ENCODE data around the gene HLF. TPM values are rescaled to one million over a fixed set of nuclear protein-coding genes. Genes with fewer than 3 reads are reported as not detected.

HLF gene
- total RNA-seq, 1 experiment from 2014 or later, result not detected

DNA sequence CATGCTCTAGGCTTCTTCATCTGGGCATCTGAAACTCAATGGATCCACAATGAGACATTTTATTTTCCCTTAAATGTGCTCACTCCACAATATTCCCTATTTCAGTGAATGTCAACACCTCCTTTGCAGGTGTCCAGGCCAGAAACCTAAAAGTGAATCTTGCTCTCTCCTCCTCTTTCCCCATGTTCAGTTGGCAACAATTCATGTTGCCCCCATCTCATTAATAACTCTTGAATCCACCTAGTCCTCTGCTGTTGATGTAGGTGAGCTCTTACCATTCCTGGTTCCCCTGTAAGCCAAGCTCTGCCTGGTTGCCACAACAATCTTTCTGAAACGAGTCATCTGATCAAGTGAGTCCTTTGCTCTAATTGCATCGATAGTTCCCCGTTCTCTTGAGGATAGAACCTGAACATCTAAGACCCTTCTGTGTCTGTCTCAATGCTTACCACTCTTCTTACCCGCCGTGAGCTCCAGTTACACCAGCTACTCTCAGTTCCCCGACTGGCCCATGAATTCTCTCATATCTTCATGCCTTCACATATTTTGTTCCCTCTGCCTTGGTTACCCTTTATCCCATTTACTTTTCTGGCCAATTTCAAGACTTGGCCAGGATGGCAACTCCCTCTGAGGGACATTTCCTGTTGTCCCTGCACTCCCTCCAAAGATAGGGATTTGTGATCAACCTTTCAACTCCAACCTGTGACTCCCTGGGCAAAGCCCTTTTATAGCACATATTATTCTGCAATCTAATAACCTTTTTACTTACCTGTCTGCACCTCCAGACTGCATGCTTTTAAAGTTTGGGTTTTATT, 35.9 kb downstream of the HLF start:
- Histone ChIP-seq H3K9me2 (ENCODE audit: insufficient read depth) (no peaks in the 10 kb centered on the region), H3K36me3 (ENCODE audit: low read depth) (no peaks in the 10 kb centered on the region), H3K4me2 (no peak overlapping the region), H3K4me1 (replicated peaks; ENCODE audit: insufficient read depth) (no peaks in the 10 kb centered on the region), H4K20me1 (ENCODE audit: insufficient read depth) (no peaks in the 10 kb centered on the region), H3K4me3 (no peak overlapping the region), H3F3A (ENCODE audit: insufficient read depth, low read depth) (no peaks in the 10 kb centered on the region), H3K27ac (no peak overlapping the region), H2AFZ (no peak overlapping the region), H3K9me3 (ENCODE audit: insufficient read depth, low read depth) (no peaks in the 10 kb centered on the region; the same call in 1 of the 2 replicates), H3K79me2 (ENCODE audit: low read depth) (no peaks in the 10 kb centered on the region), H3K27me3 (ENCODE audit: insufficient read depth, low read depth) (peaks cover 10% of the 10 kb centered on the region; the same call in 1 of the 2 replicates)
- ChIA-PET CTCF (no interaction called here), POLR2A (ENCODE audit: unreplicated experiment) (no interaction called here)
- no peak for DNase-seq
- TF ChIP-seq CTCF (conservative IDR thresholded peaks at IDR 0.05), result no peak
- no peak for TF ChIP-seq EZH2 (IDR thresholded peaks at IDR 0.05; ENCODE audit: low read depth)
- no TSS peak for BruUV-seq (replicated peaks)
- intact Hi-C loops (cut with micrococcal nuclease; ENCODE audit: unreplicated experiment), result no loop called here

DNA sequence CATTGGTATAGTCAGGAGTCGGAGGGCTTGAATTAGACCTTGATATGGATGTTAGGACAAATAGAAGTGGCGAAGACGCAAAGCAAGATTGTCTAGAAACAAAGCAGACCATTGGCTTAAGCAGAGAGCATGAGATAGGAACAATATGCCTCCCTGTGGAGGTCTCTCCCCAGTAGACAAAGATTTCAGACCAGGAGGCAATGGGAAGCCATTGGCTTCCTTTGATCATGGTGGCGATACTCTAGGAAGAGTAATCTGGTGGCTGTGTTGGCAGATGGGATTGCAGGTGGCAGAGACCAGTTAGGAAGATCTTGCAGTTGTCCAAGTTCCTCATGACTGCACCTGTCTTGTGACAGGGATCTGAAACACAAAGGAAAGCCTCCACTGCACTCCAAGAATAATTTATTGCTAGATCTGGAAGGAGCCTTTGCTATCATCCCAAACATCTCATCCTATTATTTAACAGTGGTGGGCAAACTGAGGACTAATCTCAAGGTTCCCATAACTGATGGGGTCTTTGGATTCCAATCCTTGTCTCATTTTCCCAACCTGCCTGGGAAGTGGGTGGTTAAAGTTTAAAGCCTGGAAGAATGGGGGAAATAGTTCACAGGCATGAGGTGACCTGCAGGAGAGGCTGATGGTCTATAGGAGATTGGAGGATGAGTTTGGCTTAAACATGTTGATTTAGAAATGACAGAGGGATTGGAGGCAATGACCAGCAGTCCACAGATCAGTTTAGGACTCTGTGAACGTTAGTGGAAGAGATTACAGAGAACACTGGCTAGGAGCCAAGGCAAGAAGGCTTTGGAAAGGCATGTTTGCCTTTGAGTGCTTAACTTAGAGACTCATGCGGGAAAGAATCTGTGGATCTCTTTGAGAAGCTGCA, 37.0 kb downstream of the HLF start:
- Histone ChIP-seq H3F3A (ENCODE audit: insufficient read depth, low read depth) (no peaks in the 10 kb centered on the region), H3K36me3 (ENCODE audit: low read depth) (no peaks in the 10 kb centered on the region), H3K9me2 (ENCODE audit: insufficient read depth) (no peaks in the 10 kb centered on the region), H3K27ac (no peak overlapping the region), H3K4me3 (no peak overlapping the region), H2AFZ (no peak overlapping the region), H4K20me1 (ENCODE audit: insufficient read depth) (no peaks in the 10 kb centered on the region), H3K79me2 (ENCODE audit: low read depth) (no peaks in the 10 kb centered on the region), H3K27me3 (ENCODE audit: insufficient read depth, low read depth) (peaks cover 10% of the 10 kb centered on the region; the same call in 1 of the 2 replicates), H3K4me2 (no peak overlapping the region), H3K9me3 (ENCODE audit: insufficient read depth, low read depth) (no peaks in the 10 kb centered on the region; the same call in 1 of the 2 replicates), H3K4me1 (replicated peaks; ENCODE audit: insufficient read depth) (no peaks in the 10 kb centered on the region)
- CTCF ChIA-PET, result no interaction called here
- no TSS peak for BruUV-seq (replicated peaks)
- POLR2A ChIA-PET (ENCODE audit: unreplicated experiment), result no interaction called here
- intact Hi-C loops (cut with micrococcal nuclease; ENCODE audit: unreplicated experiment), result no loop called here
- DNase-seq, result no peak
- TF ChIP-seq CTCF (conservative IDR thresholded peaks at IDR 0.05) (no peak), EZH2 (IDR thresholded peaks at IDR 0.05; ENCODE audit: low read depth) (no peak)

DNA sequence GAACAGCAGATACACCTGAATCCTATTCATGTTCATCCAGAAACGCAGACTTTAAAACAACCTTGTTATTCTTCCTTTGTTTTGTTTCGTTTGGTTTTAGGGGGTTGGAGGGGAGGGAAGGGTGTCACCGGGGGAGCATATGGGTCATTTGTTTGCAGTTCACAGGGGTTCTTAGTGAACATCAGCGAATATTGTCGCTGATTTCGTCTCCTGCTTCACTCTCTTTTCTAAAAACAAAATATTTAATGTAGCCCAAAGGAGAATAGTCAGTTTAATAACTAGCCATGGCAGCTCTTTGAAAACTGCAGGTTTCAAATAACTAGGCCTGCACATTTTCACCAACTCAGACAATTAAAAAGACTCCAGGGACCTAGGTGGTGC, 37.6 kb downstream of the HLF start:
- no peak for DNase-seq
- BruUV-seq (replicated peaks), result no TSS peak
- no peaks in the 10 kb centered on the region for H3K36me3 ChIP-seq (ENCODE audit: low read depth)
- no peaks in the 10 kb centered on the region; the same call in 1 of the 2 replicates for H3K9me3 ChIP-seq (ENCODE audit: insufficient read depth, low read depth)
- no peaks in the 10 kb centered on the region for H4K20me1 ChIP-seq (ENCODE audit: insufficient read depth)
- TF ChIP-seq CTCF (conservative IDR thresholded peaks at IDR 0.05), result no peak
- TF ChIP-seq EZH2 (IDR thresholded peaks at IDR 0.05; ENCODE audit: low read depth), result no peak
- no peaks in the 10 kb centered on the region for H3K79me2 ChIP-seq (ENCODE audit: low read depth)
- no peak overlapping the region for H3K4me2 ChIP-seq
- no peaks in the 10 kb centered on the region for H3K9me2 ChIP-seq (ENCODE audit: insufficient read depth)
- H3K4me3 ChIP-seq, result no peak overlapping the region
- no peak overlapping the region for H2AFZ ChIP-seq
- H3K4me1 ChIP-seq (replicated peaks; ENCODE audit: insufficient read depth), result no peaks in the 10 kb centered on the region
- no peak overlapping the region for H3K27ac ChIP-seq
- intact Hi-C loops (cut with micrococcal nuclease; ENCODE audit: unreplicated experiment), result no loop called here
- peaks cover 10% of the 10 kb centered on the region; the same call in 1 of the 2 replicates for H3K27me3 ChIP-seq (ENCODE audit: insufficient read depth, low read depth)
- POLR2A ChIA-PET (ENCODE audit: unreplicated experiment), result no interaction called here
- no peaks in the 10 kb centered on the region for H3F3A ChIP-seq (ENCODE audit: insufficient read depth, low read depth)
- CTCF ChIA-PET, result no interaction called here

Measured in PC-9 (cell line).